NT2/D1 (cell line): Measurements from ENCODE around the gene STON1.

Source experiments
- SUZ12 ChIP-seq: IDR thresholded peaks from 2 replicates; pipeline ENCODE4 v1.6.1; 2011; ENCODE audit not compliant: insufficient read length, insufficient read depth; ENCODE audit errors: extremely low read depth
- YY1 ChIP-seq: IDR thresholded peaks from 2 replicates; pipeline ENCODE4 v1.6.1; 2011; ENCODE audit not compliant: insufficient read length, insufficient read depth

- no peak for TF ChIP-seq YY1
- TF ChIP-seq SUZ12 = no peak
Measured at GRCh38 chr2:48587961-48588360, 58.0 kb downstream of the STON1 start.
